AG08396 (cell line): Measurements from ENCODE around the gene SYT14.
"Not testable (repeated sequence)": the region's sequence is repeated elsewhere in the genome, so short reads cannot be mapped to it uniquely, and the experiment has no call there.

Experiments
- DNase-seq: peaks from one replicate; pipeline ENCODE4 v3.0.0; 2012; ENCODE audit warnings: low spot score, mixed read lengths

Gene SYT14

DNA sequence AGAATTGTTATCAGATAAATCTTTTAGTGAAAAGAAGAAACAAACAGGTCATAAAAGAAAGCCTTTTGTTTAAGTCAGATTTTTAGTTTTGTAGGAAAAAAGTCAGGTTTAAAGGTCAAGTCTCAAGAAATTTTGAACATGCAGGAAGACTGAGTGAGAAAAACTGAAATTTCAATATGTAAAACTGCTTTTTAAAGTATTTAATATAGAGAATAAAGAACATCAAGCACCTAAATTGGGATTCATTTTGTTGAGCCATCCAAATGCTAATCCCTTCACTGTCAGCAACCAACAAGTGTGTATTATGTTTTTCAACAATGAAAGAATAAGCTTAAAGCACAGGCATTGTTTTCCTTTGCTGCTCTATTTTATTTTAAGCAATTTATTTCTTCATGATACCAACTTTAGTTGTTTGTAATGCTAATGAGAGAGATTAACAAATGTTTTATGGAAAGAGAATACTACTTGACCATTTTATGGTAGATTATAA, 179.7 kb downstream of the SYT14 start:
- no peak for DNase-seq

GRCh38 chr1:210123383-210123782, 185.4 kb downstream of the SYT14 start:
- no peak for DNase-seq

DNA sequence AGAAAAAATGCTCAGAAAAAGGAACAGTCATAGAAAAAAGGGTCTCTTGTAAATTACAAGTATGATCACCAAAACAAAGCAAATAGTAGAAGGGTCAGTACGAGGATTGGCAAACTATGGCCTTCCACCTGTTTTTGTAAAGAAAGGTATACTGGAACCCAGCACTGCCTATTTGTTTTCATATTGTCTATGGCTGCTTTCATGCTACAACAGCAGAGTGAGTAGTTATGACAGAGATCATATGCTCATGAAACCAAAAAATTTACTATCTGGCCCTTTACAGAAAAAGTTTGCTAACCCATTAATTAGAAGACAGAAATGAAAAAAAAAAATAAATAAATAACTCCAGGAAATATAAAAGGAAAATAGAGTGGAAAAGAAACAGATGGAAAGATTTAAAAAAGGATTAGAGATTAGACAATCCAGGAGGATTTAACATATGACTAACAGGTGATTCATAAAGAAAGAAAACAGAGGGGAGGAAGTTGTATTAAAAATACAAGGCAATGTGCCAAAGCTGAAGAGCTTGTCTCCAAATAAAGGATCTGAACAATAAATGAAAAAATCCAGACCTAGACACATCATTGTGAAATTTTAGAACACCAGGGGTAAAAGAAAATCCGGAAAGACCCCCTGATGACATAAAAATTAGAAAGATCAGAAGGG, 186.0 kb downstream of the SYT14 start:
- peak; percentile 4 for DNase-seq

DNA sequence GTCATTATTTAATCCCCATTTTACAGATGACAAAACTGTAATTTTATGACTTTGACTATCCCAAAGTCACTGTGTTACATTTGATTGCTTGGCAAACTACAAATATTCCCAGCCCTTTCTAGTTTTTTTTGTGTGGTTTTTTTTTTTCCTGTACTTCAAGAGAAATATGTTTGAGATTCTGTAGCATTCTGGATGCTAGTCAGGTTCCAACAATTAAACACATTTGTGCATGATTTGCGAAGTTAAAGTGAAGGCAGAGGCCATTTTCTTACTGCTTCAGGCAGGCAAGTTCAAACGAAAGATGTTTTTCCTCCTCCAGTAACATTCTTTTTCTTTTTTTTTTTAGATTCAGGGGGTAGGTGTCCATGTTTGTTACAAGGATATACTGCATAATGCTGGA, 186.7 kb downstream of the SYT14 start:
- no peak for DNase-seq

GRCh38 chr1:210125143-210125542, 187.1 kb downstream of the SYT14 start:
- DNase-seq = no peak

- DNase-seq = no peak
Observed at GRCh38 chr1:210129092-210129491, 191.1 kb downstream of the SYT14 start.

DNA sequence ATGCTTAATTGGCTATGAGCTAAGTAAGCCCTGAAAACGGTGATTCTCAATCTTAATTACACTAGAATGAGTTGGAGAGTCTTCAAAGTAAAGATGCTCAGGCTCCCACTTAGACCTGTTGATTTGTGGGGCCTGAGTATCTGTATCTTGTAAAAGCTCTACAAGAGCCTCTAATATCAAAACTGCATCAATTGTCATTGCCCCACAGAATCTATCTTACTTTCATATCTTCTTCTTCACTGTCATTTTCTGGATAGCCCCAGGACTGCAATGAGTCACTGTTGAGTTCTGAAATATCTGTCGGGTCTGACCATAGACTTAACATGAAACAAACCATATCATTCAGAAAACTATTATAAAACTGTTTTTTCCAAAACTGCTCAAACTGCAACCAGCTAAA, 191.7 kb downstream of the SYT14 start:
- DNase-seq = no peak

DNA sequence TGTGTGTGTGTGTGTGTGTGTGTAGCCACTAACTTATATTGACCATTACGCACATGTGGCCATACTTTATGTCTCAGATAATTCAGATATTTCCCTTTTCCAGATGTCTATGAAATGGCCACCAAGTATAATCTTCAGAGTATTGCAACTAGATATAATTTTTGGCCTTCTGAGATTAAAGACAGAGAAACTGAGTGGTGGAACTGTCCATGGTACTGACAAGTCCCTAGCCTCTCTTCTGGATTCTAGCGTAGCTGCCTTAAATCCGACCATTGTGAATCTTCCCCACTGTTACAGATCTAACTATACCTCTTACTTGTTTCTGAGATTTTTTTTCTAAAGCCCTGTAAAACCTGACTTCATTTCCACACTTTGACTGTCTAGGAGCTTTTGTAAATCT, 194.6 kb downstream of the SYT14 start:
- DNase-seq = peak; percentile 24

- DNase-seq = peak; percentile 28
Observed at GRCh38 chr1:210143465-210144062, 205.5 kb downstream of the SYT14 start.

- DNase-seq = no peak
Observed at GRCh38 chr1:210144736-210145135, 206.7 kb downstream of the SYT14 start.

DNA sequence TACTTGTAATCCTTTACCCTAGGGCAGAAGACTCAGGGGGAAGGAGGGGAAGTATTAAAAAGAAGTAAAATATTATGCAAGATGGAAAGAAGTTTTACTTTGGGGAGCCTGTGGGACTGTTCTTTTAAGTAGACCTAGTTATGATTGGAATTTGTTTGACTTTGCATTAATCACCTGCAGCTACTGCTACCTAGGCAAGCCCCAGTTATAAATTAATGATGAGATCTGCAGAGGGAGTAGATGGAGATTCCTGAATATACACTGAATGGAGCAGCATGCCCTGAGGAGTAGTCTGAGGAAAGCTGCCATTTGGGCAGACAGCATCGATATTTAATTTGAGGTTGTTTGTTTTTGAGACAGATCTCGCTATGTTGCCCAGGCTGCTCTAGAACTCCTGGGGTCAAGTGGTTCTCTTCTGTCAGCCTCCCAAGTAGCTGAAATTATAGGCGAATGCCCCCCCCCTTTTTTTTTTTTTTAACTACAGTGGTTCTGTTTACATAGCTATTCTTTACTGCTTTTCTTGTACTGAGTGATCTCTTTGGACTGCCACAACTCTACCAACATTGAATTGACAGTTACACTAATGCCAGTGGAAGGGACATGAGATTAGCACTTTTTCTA, 213.1 kb downstream of the SYT14 start:
- DNase-seq = no peak

DNA sequence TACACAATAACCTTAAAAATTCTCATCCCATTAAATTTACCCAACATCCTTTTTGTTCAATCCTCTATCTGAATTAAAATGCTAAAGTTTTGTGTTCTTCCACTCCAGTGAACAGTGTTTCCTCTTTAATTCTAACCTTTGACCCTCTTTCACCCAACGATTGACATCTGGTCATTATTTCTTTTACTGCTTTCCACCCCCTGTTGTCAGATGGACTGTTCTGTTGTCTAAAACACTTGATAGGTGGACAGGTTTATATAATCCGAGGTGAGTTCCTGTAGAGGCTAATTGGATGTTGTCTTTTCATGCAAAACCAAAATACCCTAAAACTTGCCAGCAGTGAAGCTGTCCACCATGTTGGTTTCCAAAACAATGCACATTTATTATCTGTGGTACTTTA, 221.2 kb downstream of the SYT14 start:
- DNase-seq = no peak

- DNase-seq = no peak
Observed at GRCh38 chr1:210170220-210170619, 232.2 kb downstream of the SYT14 start.

DNA sequence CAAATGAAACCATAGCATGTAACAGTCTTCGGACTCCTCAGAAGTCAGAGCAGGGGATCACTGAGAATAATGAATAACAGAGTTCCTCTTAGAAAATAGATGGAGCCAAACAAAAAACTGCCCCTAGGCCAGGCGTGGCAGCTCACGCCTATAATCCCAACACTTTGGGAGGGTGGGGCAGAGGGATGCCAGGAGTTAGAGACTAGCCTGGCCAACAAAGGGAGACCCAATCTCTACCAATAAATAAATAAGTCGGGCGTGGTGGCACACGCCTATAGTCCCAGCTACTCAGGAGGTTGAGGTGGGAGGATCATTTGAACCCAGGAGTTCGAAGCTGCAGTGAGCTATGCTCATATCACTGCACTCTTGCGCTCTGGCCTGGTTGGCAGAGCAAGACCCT, 236.1 kb downstream of the SYT14 start:
- DNase-seq = no peak

GRCh38 chr1:210185063-210185462, 247.0 kb downstream of the SYT14 start:
- DNase-seq = no peak

DNA sequence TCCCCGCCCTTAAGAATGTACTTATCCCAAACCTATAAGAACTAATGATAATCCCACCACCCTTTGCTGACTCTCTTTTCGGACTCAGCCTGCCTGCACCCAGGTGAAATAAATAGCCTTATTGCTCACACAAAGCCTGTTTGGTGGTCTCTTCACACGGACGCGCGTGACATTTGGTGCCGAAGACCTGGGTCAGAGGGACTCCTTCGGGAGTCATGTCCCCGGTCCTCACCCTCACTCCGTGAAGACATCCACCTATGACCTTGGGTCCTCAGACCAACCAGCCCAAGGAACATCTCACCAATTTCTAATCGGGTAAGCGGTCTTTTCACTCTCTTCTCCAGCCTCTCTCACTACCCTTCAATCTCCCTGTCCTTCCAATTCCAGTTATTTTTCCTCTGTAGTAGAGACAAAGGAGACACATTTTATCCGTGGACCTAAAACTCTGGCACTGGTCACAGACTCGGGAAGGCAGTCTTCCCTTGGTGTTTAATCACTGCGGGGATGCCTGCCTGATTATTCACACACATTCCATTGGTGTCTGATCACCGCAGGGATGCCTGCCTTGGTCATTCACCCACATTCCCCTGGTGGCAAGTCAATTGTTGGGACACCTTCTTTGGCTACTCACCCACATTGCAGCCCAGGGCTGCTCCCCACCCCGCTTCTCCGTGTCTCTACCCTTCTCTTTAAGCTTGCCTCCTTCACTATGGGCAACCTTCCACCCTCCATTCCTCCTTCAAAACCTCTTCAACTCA, 250.0 kb downstream of the SYT14 start:
- not testable (repeated sequence) for DNase-seq

DNA sequence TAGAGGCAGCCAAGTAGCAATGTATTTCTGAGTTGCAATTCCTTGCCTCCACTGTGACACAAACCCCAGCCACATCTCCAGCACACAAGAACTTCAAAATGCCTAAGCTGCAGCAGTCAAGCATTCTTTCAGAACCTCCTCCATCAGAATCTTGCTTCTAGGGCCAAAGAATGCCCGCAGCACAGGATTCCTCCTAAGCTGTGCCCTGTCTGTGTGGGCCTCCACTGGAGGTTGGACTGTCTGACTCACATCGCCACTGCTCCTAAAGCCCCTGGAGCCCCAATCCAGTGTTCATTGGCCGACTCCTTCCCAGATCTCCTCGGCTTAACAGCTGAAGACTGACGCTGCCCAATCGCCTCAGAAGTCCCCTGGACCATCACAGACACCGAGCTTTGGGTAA, 251.4 kb downstream of the SYT14 start:
- no peak for DNase-seq

DNA sequence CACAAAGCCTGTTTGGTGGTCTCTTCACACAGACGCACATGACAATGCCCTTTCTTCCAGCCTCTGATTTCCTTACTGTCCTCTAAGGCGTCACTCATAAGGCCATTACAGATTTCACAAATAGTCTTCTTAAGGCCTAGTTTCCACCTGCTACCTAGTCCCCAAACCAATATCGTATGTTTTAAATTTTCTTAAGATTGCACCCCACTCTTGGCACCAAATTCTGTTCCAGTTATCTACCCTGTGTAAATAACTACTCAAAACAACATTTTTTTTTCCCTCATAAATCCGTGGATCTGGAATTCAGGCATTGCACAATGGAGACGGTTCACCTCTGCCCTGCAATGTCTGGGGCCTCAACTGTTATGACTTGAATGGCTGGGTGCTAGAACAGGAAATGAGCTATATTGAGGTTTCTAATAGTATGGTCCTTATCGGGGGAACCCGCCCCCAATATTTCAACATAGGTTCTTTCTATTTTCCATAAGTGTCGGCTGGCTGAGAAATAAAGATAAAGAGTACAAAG, 257.7 kb downstream of the SYT14 start:
- DNase-seq = no peak

- not testable (repeated sequence) for DNase-seq
Observed at GRCh38 chr1:210196266-210196665, 258.2 kb downstream of the SYT14 start.

- no peak for DNase-seq
Observed at GRCh38 chr1:210198840-210199239, 260.8 kb downstream of the SYT14 start.

GRCh38 chr1:210200124-210200736, 262.2 kb downstream of the SYT14 start:
- DNase-seq = no peak

DNA sequence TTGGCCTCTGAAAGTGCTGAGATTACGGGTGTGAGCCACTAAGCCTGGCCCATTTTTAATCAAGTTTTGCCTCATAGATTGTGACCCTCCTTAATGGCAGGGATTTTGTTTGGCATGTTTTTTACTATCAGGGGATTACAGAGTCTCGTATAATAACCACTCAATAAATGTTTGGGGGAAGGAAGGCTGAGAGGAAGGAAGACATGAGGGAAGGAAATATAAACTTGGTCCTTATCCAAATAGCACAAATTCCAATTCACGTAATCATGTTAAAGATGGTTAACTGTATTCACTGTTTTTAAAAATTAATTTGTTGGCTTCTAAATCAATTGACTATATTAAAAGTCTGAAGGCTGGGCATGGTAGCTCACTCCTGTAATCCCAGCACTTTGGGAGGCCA, 263.7 kb downstream of the SYT14 start:
- DNase-seq = peak; percentile 16
